ENCODE measurements around the gene THAP5. TPM values are rescaled to one million over a fixed set of nuclear protein-coding genes. Genes with fewer than 3 reads are reported as not detected.

The THAP5 gene
- polyA plus RNA-seq, 4 donors, result 8.4 to 26.8 (median 10.2) TPM

- no peak overlapping the region for H3K4me3 ChIP-seq (ENCODE audit: low read depth in 1 of 3, low read length in 3 of 3)
- FAIRE-seq (no peak), DNase-seq (no peak)
- WGBS, 3 donors, result 84 to 90% (median 88%) methylated on average over 2 of the region's 2 CpGs
- no peaks in the 10 kb centered on the region for H3K27me3 ChIP-seq (ENCODE audit: control insufficient read depth in 3 of 3, insufficient read depth in 3 of 3, low read length in 3 of 3)
- peaks cover 0 to 6% (median under 1%) of the 10 kb centered on the region in 3 donors for H3K36me3 ChIP-seq (ENCODE audit: control insufficient read depth in 3 of 3, insufficient read depth in 2 of 3, low read depth in 1 of 3, low read length in 3 of 3)
- H3K9me3 ChIP-seq (ENCODE audit: control insufficient read depth in 2 of 2, insufficient read depth in 1 of 2, low read depth in 1 of 2, low read length in 1 of 2), result no peaks in the 10 kb centered on the region
- no peak overlapping the region for H3K27ac ChIP-seq (ENCODE audit: low read depth in 1 of 3, low read length in 2 of 3)
- peaks cover 4 to 21% (median 7%) of the 10 kb centered on the region in 3 donors for H3K4me1 ChIP-seq (ENCODE audit: control insufficient read depth in 3 of 3, insufficient read depth in 2 of 3, low read depth in 1 of 3, low read length in 2 of 3)
These were observed 46.7 kb downstream of the THAP5 start for GRCh38 chr7:108522780-108523179.

GRCh38 chr7:108517951-108518350 lies 51.6 kb downstream of the THAP5 start:
- H3K4me1 ChIP-seq (ENCODE audit: control insufficient read depth in 3 of 3, insufficient read depth in 2 of 3, low read depth in 1 of 3, low read length in 2 of 3), result peaks cover 0 to 4% (median 0%) of the 10 kb centered on the region in 3 donors
- no peak overlapping the region for H3K27ac ChIP-seq (ENCODE audit: low read depth in 1 of 3, low read length in 2 of 3)
- no peak for FAIRE-seq
- no peak overlapping the region for H3K4me3 ChIP-seq (ENCODE audit: low read depth in 1 of 3, low read length in 3 of 3)
- peaks cover 3 to 14% (median 4%) of the 10 kb centered on the region in 3 donors for H3K36me3 ChIP-seq (ENCODE audit: control insufficient read depth in 3 of 3, insufficient read depth in 2 of 3, low read depth in 1 of 3, low read length in 3 of 3)
- 96 to 100% (median 97%) methylated on average over 3 of the region's 3 CpGs for WGBS, 3 donors
- H3K27me3 ChIP-seq (ENCODE audit: control insufficient read depth in 3 of 3, insufficient read depth in 3 of 3, low read length in 3 of 3), result no peaks in the 10 kb centered on the region
- DNase-seq, result no peak
- no peaks in the 10 kb centered on the region for H3K9me3 ChIP-seq (ENCODE audit: control insufficient read depth in 2 of 2, insufficient read depth in 1 of 2, low read depth in 1 of 2, low read length in 1 of 2)

GRCh38 chr7:108515630-108516029 lies 53.9 kb downstream of the THAP5 start:
- FAIRE-seq (no peak), DNase-seq (no peak)
- peaks cover 4 to 16% (median 5%) of the 10 kb centered on the region in 3 donors for H3K36me3 ChIP-seq (ENCODE audit: control insufficient read depth in 3 of 3, insufficient read depth in 2 of 3, low read depth in 1 of 3, low read length in 3 of 3)
- H3K9me3 ChIP-seq (ENCODE audit: control insufficient read depth in 2 of 2, insufficient read depth in 1 of 2, low read depth in 1 of 2, low read length in 1 of 2), result no peaks in the 10 kb centered on the region
- no peaks in the 10 kb centered on the region for H3K4me1 ChIP-seq (ENCODE audit: control insufficient read depth in 3 of 3, insufficient read depth in 2 of 3, low read depth in 1 of 3, low read length in 2 of 3)
- H3K27me3 ChIP-seq (ENCODE audit: control insufficient read depth in 3 of 3, insufficient read depth in 3 of 3, low read length in 3 of 3), result no peaks in the 10 kb centered on the region
- H3K4me3 ChIP-seq (ENCODE audit: low read depth in 1 of 3, low read length in 3 of 3), result no peak overlapping the region
- 79 to 86% (median 86%) methylated on average over 2 of the region's 2 CpGs for WGBS, 3 donors
- H3K27ac ChIP-seq (ENCODE audit: low read depth in 1 of 3, low read length in 2 of 3), result no peak overlapping the region

GRCh38 chr7:108515013-108515412 lies 54.5 kb downstream of the THAP5 start:
- peaks cover 4 to 16% (median 7%) of the 10 kb centered on the region in 3 donors for H3K36me3 ChIP-seq (ENCODE audit: control insufficient read depth in 3 of 3, insufficient read depth in 2 of 3, low read depth in 1 of 3, low read length in 3 of 3)
- H3K27me3 ChIP-seq (ENCODE audit: control insufficient read depth in 3 of 3, insufficient read depth in 3 of 3, low read length in 3 of 3), result no peaks in the 10 kb centered on the region
- H3K9me3 ChIP-seq (ENCODE audit: control insufficient read depth in 2 of 2, insufficient read depth in 1 of 2, low read depth in 1 of 2, low read length in 1 of 2), result no peaks in the 10 kb centered on the region
- H3K4me1 ChIP-seq (ENCODE audit: control insufficient read depth in 3 of 3, insufficient read depth in 2 of 3, low read depth in 1 of 3, low read length in 2 of 3), result no peaks in the 10 kb centered on the region
- 75 to 77% (median 76%) methylated on average over 3 of the region's 3 CpGs for WGBS, 3 donors
- no peak overlapping the region for H3K27ac ChIP-seq (ENCODE audit: low read depth in 1 of 3, low read length in 2 of 3)
- no peak overlapping the region for H3K4me3 ChIP-seq (ENCODE audit: low read depth in 1 of 3, low read length in 3 of 3)
- FAIRE-seq, result no peak
- DNase-seq, result no peak

Other genes starting within 250 kb of the THAP5 start
- gene NRCAM, start 113.3 kb downstream of the THAP5 start, polyA plus RNA-seq, result 1 to 10 TPM in 2 of 4 donors, under 1 TPM in 2; 0.27 to 6.8 (median 1.4) TPM
- gene PNPLA8, start 43.6 kb downstream of the THAP5 start, polyA plus RNA-seq, result 10 to 100 TPM in 2 of 4 donors, 1 to 10 TPM in 2; 8.3 to 21.2 (median 10.4) TPM
- gene DNAJB9, start 168 bp upstream of the THAP5 start, polyA plus RNA-seq, result 10 to 100 TPM in 3 of 4 donors, 1 to 10 TPM in 1; 3.4 to 36.7 (median 12.2) TPM